Measurements from ENCODE around the gene HSPA12B. TPM values are rescaled to one million over a fixed set of nuclear protein-coding genes. Genes with fewer than 3 reads are reported as not detected.

The HSPA12B gene
- total RNA-seq, 1 donor from 2014 or later = 13.5 TPM

DNA sequence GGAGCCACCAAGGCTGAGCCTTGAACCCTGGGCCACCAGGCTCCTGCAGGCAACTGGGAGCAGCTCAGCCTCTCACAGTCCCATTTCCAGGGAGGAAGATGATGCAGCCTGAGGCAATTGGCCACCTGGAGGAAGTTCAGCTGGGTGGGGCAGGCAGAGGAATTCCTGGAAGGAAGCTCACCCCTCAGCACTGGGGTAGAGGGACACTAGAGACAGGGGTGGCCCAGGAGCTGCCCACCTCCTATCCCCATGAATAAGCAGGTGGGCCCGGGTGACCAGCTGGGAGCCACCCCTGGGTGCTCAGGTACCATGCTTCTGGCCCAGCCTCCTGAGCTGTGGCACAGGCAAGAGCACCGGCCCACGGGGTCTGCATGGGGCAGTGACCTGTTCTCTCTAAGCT is 3.6 kb upstream of the HSPA12B start:
- no peak for DNase-seq (ENCODE audit: low spot score)

DNA sequence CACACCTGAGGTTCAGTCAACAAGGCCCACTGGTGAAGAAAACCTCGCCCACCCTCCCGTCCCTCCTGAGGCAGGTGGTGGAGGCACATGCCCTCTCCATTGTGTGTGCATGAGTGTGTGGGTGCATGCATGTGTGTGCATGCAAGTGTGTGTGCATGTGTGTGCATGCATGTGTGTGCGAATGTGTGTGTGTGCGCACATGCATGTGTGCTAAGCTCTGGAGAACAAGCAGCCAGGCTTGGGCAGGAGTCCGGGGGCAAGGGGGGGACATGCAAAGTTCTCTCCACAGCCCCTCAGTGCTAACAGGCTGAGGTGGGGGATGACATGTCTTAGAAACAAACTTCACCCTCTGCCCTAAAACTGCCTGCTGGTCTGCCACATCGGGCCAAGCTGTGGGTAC is 3.1 kb upstream of the HSPA12B start:
- DNase-seq (ENCODE audit: low spot score) = no peak

GRCh38 chr20:3729811-3730540 is 2.5 kb upstream of the HSPA12B start:
- no peak for DNase-seq (ENCODE audit: low spot score)

DNA sequence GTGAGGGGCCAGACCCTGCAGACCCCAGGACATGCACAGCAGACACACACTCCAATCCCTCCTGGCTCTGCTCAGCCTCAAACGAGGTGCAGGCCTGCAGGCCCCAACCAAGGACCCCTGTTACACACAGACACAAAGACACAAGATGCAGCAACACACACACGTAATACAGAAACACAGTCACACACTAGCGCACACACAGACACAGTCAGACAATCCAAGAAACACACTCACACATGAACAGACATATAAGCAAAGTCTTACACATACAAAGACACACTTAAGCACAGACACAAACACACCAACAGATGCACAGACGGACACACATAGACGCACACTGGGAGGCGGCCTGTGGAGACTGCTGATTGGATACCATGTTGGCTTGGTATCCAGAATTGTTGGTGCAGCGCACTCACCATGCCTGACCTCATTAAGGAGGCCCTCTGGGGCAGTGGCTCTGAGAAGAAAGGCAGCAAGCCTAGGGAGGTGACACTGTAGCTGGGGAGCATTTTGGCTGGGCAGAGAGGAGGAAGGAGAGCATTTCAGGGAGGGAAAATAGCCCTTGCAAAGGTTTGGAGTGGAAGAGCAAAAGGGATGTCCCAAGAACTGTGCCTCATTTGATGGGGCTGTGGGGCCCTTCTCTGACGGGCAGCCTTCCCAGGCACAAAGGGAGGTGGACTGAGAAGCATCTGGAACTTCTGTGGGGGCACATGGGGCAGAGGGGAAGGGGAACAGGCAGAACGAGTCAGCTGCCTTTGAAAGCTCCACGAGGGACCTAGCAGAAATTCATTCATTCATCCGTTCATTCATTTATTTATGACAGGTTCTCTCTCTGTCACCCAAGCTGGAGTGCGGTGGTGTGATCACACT is 1.4 kb upstream of the HSPA12B start:
- no peak for DNase-seq (ENCODE audit: low spot score)

- no peak for DNase-seq (ENCODE audit: low spot score)
Measured at GRCh38 chr20:3731944-3732326, 550 bp upstream of the HSPA12B start.

- DNase-seq (ENCODE audit: low spot score) = no peak
Measured at GRCh38 chr20:3733119-3733995, 872 bp downstream of the HSPA12B start.

- DNase-seq (ENCODE audit: low spot score) = no peak
Measured at GRCh38 chr20:3734111-3734843, 1.8 kb downstream of the HSPA12B start.

- no peak for DNase-seq (ENCODE audit: low spot score)
Measured at GRCh38 chr20:3735768-3736167, 3.3 kb downstream of the HSPA12B start.

DNA sequence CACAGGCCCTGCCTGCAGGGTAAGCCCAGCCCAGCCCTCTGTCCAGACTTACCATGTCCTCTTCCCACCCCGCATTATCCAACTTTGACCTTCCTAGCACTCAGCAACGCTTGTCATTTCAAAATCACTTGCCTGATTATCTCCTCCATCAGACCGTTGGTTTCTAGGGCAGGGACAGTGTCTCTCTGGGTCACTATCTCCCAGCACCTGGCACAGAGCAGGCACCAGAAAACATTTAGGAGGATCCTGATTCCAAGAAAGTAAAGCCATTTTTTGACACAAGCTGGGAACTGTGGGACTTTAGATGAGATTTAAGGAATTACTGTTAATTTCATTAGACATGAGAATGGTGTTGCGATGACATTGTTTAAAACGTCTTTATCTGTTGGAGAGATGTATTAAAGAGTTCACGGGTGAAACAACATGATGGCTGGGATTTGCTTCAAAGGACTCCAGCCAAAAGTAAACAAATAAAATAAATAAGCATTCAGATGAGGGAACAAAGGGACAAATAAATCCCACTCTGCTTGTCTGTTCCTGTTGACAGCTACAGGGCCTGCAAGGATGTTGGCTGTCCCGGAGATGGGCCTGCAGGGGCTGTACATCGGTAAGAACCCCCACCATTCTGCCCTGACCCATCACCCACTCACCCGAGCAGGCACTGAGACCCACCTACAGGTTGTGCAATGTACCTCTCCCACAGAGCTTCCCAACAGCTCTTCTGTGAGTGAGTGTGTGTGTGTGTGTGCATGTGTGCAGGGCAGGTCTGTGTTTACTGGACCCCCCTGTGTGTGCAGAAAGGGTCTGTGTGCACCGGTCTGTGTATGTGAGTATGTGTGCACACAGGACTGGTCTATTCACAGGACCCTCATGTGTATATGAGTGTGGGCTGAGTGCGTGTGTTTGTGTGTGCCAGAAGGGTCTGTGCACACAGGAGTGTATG is 5.9 kb downstream of the HSPA12B start:
- no peak for DNase-seq (ENCODE audit: low spot score)

DNA sequence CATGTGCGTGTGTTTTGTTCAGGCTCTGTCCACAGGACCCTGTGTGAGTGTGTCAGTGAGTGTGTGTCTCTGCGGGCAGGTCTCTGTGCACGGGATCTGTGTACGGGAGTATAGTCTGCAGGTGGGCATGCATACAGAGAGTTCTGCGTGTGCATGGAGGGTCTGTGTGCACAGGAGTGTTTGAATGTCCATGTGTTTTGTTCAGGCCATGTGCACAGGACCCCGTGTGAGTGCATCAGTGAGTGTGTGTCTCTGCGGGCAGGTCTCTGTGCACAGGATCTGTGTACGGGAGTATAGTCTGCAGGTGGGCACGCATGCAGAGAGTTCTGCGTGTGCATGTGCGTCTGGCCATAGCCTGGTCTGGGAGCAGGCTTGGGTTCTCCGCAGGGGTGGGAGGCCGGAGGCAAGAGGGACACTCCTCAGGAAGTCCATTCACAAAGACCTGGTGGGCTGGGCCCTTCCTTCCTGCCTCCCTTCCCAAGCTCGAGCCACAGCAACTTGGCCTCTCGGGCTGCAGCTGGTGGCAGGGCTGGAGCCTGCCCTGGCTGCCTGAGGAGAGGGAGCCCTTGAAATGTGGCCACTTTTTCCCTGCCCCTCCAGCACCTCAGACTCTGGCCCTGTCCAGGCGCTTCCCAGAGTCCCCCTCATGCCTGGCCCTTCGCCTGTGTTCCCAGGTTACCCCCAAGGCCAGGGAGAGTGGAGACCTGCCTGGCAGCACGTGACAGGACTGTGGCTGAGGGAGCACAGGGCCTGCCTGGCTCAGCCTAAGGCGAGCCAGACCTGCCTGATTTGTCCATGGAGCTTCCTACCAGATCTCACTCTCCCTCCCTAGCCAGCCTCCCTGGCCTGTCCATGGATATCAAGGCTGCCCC is 6.8 kb downstream of the HSPA12B start:
- DNase-seq (ENCODE audit: low spot score) = no peak

- no peak for DNase-seq (ENCODE audit: low spot score)
Measured at GRCh38 chr20:3739926-3740451, 7.5 kb downstream of the HSPA12B start.

- no peak for DNase-seq (ENCODE audit: low spot score)
Measured at GRCh38 chr20:3740615-3741301, 8.3 kb downstream of the HSPA12B start.

DNA sequence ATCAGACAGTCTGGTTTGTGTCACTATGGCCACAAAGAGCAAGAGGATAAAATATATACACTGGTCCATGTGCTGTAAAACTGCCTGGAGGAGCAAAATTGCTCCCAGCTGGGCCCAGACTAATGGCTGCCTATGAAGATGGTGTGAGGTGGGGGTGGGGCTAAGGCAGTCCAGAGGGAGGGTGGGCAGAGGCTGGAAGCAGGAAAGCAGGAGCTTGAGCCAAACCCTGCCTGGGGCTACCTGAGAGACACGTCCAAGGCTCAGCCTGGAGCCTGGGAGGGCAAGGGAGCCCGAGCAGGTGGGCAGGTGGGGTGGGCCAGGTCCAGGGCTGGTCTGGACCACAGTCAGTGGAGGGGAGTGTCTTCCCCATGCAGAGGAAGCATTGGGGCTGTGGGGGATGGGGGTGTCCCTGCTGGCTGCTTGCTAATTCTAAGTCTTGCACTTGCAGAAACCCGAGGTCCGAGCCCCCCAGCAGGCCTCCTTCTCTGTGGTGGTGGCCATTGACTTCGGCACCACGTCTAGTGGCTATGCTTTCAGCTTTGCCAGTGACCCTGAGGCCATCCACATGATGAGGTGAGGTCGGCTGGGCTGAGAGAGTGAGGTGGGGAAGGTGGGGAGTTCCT is 9.5 kb downstream of the HSPA12B start:
- no peak for DNase-seq (ENCODE audit: low spot score)

DNA sequence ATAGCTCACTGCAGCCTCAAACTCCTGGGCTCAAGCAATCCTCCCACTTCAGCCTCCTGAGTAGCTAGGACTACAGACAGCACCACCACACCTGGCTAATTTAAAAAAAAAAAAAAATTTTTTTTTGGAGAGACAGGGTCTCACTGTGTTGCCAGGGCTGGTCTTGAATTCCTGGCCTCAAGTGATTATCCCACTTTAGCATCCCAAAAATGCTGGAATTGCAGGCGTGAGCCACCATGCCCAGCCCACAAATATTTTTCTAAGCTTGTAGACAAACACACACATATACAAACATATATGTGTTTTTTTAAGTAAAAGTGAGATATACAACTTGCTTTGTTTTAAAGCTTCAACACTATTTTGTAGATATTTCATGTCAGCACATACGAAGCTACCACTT is 10.8 kb downstream of the HSPA12B start:
- no peak for DNase-seq (ENCODE audit: low spot score)

- DNase-seq (ENCODE audit: low spot score) = no peak
Measured at GRCh38 chr20:3744037-3744436, 11.6 kb downstream of the HSPA12B start.

- no peak for DNase-seq (ENCODE audit: low spot score)
Measured at GRCh38 chr20:3744806-3745685, 12.6 kb downstream of the HSPA12B start.

- DNase-seq (ENCODE audit: low spot score) = no peak
Measured at GRCh38 chr20:3745686-3746173, 13.2 kb downstream of the HSPA12B start.

Measured in umbilical cord (tissue), 2 donors.